ENCODE measurements around the gene STOM. TPM values are rescaled to one million over a fixed set of nuclear protein-coding genes. Genes with fewer than 3 reads are reported as not detected.

Gene STOM
- total RNA-seq, 1 donor from 2014 or later, result 65.5 TPM

DNA sequence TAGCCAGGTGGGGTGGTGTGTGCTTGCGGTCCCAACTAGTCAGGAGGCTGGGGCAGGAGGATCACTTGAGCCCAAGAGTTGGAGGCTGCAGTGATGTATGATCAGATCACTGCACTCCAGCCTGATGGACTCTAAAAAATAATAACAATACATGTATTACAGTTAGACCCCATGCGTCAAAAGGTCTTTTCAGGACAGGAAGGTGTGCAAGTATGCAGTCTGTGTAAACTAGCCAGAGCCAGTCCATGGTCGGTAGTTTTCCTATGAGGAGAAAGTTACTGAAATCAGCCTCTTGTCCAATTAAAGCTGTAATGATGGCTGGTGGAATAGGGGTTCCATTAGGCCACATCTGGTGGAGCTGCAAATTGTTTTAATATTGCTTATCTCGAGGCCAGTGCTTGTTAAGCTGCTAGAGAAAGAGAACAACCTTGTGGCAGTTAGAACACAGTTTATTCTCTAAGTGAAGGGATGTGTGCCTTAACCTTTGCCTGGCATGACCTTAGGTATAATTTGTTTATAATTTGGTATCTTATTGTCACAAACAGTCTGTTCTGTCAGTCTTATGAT lies 1.5 kb upstream of the STOM start:
- no peak for ATAC-seq

DNA sequence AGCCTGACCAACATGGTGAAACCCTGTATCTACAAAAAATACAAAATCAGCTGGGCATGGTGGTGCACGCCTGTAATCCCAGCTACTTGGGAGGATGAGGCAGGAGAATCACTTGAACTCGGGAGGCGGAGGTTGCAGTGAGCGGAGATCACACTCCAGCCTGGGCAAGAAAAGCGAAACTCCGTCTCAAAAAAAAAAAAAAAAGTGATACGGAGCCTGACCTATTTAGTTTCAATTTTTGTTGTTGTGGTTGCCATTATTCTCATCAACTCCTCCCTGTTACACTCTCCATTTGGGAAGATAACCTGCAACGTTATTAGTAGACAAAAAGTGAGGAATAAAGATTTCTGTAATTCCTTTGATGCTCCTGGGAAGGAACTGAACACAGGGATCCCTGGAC lies 1.3 kb downstream of the STOM start:
- no peak for ATAC-seq

DNA sequence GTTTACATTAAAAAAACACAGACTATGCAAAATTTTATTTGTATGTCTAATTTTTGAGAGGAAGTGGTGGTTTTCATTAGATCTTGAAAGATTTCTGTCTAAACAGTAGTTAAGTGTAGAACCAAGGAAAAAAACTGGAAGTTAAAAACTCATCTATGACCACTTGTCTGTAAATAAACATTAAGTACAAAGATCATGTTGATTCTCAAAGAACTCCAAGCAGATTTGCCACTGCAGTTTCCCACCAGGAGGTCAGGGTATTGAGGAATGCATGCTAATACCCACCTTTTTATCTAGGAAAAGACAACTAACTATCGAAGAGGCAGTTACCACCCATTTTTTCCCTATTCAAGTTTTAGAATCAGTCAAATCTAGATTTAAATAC lies 1.9 kb downstream of the STOM start:
- ATAC-seq, result no peak

DNA sequence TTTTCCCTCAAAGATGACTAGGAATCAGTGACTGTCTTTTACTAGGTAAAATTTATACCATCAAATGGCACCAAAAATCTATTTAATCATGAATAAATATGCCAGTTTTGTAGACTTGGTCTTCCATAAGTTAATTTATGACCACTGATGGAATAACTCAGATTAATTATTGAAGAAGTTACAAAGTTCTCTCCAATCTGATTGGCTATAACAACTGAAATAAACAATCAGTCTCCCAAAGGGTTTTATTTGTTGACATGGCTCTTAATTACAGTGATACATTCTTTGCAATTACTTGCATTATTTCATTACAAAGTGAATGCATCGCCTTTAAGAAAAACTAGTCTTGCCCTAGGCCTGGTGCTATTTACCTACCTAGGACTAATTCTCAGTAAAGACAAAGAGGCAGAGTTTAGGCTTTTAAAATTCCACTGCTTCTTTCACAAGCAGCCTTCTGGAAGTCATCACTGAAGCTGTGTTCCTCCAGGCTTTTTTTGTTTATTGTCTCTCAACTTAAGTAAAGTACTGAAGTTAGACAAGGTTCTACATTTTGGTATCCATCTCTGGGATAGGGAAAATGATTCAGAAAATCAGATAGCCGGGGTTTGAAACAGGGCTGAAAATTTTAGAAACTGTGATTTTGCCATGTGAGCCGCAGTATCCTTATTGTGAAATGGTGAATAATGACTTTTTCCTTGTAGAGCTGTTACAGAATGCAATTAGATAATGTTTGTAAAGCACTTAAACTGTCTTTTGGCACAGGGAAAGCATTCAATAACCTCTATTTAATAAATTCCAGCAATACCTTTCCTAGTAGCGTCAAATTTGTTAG lies 2.5 kb downstream of the STOM start:
- ATAC-seq, result no peak

DNA sequence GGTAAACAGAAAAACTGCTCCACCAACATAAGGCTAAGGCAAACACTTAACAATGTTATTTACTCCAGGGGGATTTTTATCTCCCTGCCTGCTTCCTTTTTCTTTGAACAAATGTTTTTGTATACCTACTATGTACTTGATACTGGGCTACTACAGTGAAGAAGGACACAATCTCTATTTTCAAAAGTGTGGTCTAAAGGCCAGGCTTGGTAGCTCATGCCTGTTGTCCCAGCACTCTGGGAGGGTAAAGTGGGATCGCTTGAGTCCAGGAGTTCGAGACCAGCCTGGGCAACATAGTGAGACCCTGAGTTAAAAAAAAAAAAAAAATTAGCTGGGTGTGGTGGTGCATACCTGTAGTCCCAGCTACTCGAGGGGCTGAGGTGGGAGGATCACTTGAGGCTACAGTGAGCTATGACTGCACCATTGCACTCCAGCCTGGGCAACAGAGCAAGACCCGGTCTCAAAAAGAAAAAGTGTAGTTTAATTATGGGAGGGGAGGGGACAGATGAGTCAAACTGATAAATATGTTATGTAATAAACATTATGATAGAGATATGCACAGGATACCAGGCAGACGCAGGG lies 3.3 kb downstream of the STOM start:
- no peak for ATAC-seq

DNA sequence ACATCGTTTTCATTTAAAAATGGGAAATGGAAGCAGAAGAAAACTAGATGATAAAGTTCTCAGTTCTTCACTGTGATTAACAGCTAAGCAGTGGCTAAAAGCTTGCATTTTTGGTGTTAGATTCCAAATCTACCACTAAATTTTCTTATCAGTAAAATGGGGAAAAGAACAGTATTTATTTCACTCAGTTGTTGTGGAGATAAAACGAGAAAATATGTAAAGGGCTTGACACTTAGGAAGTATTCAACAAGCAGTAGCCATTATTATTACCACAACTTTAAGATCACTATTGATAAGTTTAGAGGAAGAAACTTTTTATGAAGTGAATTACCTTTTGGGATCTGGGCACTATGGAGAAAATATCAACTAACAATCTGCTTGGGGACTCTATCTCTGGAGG lies 4.5 kb downstream of the STOM start:
- no peak for ATAC-seq

DNA sequence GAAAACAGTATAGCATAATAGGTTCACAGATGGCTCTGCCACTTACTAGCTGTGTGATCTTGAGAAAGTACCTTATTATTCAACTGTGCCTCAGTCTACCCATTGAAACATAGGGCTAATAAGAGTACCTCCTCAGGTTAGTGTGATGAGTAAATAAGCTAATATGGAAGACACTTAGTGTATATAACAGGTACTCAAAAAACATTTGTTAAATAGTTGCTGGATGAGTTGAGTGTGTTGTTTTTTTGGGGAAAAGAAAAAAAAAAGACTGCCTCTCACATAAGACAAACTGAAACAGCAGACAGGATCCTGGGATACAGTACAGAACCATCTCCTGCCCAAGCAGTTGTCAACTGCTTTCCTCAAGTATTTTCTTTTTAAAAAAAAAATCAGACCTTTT lies 5.2 kb downstream of the STOM start:
- ATAC-seq, result no peak

DNA sequence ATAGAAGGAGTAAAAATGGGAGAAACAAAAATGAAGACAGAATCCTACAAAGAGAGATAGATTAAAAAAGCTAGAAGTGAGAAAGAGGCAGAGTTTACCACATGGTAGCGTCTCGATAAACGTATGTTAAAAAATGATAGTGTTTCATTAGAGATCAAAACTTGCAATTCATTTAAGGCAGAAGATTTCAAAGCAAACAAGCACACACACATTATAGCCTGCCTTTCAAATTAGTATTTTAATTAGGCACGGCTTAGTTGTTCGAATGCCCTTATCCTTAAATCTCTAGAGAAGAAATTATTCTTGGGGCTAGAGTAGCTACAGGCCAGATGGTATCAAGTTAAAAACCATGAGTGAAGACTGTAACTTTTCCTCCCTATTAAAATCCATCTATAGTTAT lies 6.0 kb downstream of the STOM start:
- no peak for ATAC-seq

DNA sequence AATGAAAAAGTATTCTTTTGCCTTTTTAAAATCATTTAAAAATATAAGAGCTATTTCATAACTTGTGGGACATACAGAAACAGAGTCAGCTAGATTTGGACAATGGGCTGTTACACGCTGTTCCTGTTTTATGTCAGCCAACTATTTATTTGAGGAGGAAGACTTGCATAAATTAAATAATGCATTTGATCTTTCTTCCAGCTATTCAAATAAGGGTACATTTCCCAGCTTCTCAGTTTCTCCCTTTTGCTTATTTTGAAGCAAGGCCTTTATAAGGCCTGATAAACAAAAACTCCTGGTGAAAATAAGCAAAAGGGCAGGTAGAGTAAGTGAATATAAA lies 6.5 kb downstream of the STOM start:
- ATAC-seq, result no peak

DNA sequence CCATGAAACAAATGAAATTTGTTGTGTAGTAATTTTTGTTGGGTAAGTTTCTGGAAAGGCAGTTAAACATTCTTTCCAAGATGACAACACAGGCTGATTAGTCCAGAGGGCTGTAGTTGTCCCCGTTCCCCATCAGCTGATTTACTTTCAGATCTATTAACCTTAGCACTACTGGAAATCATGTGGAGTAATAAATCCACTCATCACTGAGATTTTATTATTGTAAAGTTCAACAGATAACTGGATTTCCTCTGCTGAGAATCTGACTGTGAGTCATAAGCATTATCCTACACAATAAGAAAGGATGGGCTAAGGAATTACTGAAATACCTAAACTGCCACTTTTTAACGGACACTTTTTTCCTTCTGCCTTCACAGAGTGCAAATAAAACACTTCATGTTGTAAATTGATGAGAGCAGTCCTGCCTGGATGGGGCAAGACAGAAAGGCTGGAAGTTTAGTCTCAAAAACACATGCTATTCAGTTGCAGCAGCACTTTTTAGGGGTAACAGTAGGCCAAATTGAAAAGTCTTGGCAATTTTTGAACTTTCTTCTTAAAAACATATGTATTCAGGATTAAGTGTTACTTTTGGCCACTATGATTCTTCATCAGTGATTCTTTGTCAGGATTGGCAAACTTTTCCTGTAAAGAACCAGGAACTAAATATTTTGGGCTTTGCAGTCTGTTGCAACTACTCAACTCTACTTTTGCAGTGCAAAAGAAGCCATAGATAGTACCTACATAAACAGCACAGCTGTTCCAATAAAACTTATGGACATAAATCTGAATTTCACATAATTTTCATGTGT lies 7.0 kb downstream of the STOM start:
- ATAC-seq, result peak; percentile 51

DNA sequence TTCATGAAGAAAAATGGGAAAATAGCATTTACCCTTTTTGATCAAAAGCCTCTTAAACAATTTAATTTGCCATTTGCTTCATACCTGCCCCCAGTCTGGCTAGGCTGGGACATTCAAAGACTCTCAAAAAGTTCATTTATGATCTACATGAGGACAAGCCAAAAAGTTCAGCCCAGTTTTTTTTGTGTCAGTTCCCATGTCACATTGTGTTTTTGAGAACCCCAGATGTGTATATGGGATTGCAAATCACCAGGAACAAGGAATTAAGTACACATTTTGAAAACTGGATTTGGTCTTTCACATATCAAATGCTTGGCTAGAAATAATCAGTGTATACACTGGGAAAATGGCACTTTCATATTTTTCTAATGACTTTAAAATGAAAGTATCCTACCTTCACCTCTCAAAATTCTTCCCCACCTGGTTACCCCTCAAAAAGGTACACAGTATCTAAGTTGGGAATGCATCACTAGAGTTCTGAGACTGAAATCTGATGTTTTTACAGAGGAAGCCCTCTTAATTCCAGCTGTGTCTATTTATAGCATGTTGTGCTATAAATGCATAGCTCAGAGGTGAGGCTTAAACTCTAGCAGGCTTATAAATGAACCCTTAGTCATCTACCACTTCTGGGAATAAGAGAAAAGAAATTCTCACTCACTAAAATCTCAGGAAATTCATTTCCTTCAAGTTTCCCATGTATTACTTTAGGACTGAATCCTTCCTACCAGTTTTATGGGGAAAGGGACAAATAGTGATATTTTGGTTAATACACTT lies 9.3 kb downstream of the STOM start:
- ATAC-seq, result peak; percentile 62

DNA sequence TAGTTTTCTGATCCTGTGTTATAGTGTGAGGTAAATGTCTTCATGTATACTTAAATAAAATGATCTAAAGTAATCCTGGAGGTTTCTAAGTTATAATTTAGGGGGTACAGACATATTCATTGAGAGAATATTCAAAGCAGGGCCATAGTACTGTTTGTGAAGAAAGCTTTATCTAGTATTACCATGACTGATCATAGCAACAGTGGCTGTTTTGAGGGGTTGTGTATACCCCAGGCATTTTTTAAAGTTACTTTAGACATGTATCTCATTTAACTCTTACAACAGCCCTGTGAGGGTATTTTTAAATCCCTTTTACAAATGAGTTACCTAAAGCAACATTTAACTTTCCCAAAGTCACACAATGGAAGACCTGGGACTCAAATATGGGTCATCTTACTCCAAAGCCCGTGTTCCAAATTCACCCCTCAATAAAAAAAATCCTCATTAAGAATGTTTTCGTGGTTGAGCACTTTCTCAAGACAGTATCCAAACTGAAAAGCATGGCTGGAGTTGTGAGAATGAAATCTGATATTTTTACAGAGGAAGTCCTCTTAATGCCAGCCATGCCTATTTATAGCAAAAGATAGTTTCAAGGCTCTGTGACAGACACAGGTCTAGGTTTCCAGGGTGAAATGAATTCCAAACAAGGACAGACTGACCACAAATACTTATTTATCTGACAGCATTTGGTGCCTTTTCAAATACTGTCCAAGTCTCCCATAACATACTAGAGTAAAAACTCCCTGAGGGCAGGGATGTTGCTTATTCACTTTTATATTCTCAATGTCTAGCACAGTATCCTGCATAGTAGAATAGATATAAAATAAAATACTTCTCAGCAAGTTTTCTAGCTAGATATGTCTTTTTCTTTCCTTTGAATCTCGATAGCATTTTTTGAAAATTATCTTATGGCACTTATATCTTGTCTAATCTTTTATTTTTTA lies 10.4 kb downstream of the STOM start:
- no peak for ATAC-seq

DNA sequence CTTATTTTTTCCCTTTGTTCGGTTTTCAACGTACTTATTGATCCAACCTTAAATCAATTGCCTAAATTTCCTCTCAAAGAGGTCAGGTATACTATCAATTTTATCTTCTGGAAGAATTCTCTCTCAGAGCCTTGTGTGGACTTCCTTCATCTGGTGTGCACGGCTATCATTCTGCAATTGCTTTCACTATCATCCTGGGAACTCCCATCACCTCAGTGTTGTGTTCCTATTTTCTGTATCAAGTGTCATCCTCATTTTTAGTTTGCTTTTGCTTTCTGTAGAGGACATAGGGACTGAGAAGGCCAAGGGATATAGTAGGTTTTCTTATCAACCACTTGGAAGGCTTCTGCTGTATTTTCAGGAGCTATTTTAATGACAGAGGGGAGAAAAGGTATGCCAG lies 11.3 kb downstream of the STOM start:
- no peak for ATAC-seq

DNA sequence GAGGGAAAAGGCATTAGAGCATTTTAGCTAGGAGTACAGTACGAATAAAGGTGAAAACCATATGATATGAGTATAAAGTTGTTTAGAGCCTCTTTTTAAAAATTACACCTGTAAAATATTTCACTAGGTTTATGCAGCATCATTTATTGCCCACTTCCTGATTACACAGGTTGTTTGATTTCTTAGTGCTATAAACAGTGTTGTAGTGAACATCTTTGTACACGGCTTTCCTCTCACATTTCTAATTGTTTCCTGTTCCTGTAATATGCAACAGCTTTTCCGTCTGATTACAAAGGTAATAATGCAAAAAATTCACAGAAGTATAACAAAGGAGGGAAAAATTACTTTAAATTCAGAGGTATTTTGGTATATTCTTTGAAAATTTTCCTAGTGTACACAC lies 13.0 kb downstream of the STOM start:
- ATAC-seq, result no peak

DNA sequence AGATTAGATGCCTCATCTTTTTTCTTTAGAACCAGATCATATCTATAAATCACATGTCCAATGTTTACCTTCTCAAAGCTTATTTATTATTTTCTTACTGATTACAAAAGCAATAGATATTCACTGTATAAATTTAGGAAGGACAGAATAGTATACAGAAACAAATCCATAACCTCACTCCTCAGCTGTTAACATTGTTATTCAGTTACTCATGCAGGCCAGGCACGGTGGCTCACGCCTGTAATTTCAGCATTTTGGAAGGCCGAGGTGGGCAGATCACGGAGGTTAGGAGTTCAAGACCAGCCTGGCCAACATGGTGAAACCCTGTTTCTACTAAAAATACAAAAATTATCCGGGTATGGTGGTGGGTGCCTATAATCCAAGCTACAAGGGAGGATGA lies 15.3 kb downstream of the STOM start:
- no peak for ATAC-seq

DNA sequence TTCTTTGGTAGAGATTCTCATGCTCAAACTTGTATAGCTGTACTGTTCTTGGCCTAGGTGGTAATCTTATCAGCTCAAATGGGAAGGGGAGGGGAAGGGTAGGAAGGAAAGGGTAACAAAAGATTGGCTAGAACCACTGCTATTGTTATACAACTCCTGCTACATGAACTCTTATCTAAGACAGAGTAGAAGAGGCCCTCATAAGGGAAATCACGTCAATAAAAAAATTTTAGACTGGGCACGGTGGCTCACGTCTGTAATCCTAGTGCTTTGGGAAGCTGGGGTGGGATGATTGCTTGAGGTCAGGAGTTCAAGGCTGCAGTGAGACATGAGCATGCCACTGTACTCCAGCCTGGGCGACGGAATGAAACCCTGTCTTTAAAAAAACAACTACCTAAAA lies 15.9 kb downstream of the STOM start:
- ATAC-seq, result no peak

DNA sequence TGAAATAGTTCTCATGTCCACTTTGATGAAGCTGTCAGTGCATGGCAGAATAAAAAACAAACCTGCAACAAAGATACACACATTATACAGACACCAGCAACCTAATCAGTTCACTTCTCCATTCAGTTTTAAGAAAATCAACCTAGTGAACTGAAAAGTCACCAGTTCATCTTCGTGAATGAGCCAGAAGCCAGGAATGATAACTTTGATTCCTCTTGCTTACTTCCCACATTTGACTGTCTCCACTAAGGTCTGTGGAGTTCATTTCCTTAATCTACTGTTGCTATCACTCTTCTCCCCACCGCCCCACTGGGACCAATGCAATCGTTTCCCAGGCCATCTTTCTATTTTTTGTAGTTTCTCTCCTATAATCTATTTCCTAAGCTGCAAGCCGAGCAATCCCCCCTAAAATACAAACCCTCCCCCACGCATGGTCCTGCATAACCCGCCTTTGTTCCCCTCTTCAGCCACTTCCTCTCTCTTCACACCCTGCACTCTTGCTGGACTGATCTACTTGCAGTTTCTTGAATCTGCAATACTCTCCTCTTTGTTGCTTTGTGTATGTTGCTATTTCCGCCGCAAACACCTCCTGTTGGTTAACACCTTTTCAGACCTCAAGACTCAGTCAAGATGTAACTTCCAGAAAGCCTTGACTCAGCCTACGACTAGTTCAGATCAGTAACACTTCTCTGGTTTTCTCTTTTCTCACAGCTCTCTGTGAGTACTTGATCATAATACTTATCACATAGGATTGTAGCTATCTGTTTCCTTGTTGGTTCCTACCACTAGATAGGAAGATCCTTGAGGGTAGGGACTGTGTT lies 16.6 kb downstream of the STOM start:
- no peak for ATAC-seq

DNA sequence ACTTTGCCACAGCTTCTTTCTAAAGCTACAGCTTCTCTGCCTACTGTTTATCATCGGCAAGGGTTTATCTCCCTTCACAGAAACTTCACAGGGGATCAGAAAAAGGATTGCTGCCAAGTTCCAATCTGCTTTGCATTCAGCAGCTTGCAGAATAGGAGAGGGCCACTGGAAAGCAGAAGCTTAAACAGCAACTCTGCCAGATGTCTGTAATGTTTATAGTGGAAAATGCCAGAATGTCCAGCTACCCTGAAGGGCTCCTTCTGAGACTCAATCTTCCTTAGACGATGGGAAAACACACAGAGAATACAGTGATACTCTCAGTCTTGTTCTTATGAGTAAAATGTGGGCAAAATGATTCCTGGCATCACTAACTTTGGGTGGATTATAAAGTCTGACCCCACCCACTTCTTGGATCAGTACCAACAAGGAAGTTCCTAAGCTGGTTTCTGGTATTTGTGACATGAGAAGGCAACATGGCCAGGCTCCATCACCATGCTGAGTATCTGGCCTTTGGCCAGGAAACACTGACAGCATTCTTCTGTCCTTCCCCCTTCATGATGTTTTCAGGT lies 19.0 kb downstream of the STOM start:
- ATAC-seq, result peak; percentile 81

DNA sequence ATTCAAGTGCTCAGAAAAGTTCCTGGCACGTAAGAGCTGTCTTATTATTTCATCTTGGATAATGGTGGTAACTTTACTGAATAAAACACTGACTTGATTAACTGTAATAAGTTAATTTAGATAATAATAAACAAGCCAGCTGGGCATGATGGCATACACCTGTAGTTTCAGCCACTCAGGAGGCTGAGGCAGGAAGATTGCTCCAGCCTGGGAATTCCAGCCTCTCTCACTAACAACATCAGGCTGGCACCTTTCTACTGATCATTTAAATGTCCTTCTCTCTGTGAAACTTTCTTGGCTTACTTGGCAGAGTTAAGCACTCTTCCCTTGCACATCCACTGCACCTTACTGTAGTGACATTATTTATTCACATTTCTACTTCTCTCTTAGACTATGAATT lies 20.0 kb downstream of the STOM start:
- ATAC-seq, result no peak

DNA sequence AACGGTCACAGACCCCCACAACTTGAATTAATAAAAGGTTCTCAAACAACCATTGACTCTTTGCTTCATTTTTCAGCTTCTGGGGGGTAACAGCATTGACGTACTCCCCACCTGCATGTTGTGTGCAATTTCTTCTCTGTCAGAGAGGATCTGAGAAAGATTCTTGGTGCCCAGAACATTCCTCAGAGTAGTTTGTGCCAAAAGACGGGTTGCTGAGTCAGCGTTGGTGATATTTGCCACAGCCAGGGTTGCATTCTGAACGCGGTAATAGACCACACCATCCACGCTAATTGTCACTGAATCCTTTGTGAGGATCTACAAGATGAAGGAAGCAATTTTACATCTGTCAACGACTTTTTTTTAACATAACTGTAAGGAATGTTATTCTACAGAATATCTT lies 21.0 kb downstream of the STOM start:
- ATAC-seq, result no peak

Data from esophagus mucosa (tissue), 1 donor.